Measurements from ENCODE around the gene MYO1D. TPM values are rescaled to one million over a fixed set of nuclear protein-coding genes. Genes with fewer than 3 reads are reported as not detected.

Gene MYO1D
- total RNA-seq, 1 experiment from 2014 or later: 1.3 TPM

- BruUV-seq (replicated peaks): no TSS peak
- POLR2A ChIA-PET: no interaction called here
- CTCF ChIA-PET: interaction anchor here (0.6 to 0.9 kb wide), 3 partner anchors 11 to 466 kb away, joined by 3 to 4 read pairs (median 3); partner anchors contain the start of gene PSMD11
- Histone ChIP-seq H3K27me3 (ENCODE audit: control insufficient read depth, insufficient read depth, low read length) (peaks cover 12% of the 10 kb centered on the region; the same call in 1 of the 2 replicates), H3K4me1 (ENCODE audit: control insufficient read depth, insufficient read depth, low read length) (no peaks in the 10 kb centered on the region), H3K4me3 (ENCODE audit: low read depth in 2 of 2, low read length in 2 of 2) (no peak overlapping the region), H3K36me3 (ENCODE audit: control insufficient read depth, insufficient read depth, low read length) (no peaks in the 10 kb centered on the region), H3K27ac (ENCODE audit: low read length) (no peak overlapping the region), H3K9me3 (ENCODE audit: control insufficient read depth, insufficient read depth, low read depth, low read length) (no peaks in the 10 kb centered on the region)
- ATAC-seq (peak; percentile 90), DNase-seq (ENCODE audit: low read depth, low spot score) (peak; percentile 41)
- no peak for TF ChIP-seq REST (IDR thresholded peaks at IDR 0.05; ENCODE audit: insufficient read depth in 1 of 2, low read depth in 2 of 2, low read length in 1 of 2)
- TF ChIP-seq POLR2AphosphoS5 (IDR thresholded peaks at IDR 0.05; ENCODE audit: low read depth, low read length): no peak
- TF ChIP-seq SIN3A (IDR thresholded peaks at IDR 0.05; ENCODE audit: borderline replicate concordance, insufficient read depth, low read depth, low read length): no peak
- peak; percentile 74 for TF ChIP-seq CTCF (IDR thresholded peaks at IDR 0.05)
- no peak for TF ChIP-seq TCF7L2 (IDR thresholded peaks at IDR 0.05; ENCODE audit: low read depth, low read length)
- in situ Hi-C loops (cut with HindIII; ENCODE audit: low pct_unique_long_range_greater_than_20kb, low sequenced_read_pairs) (no loop called here), intact Hi-C loops (cut with micrococcal nuclease; ENCODE audit: unreplicated experiment) (loop anchor here (2.0 kb wide), 1 partner anchor 127 kb away; no protein-coding TSS in a partner anchor)
These were observed 33.0 kb upstream of the MYO1D start for GRCh38 chr17:32909787-32910369.

- Histone ChIP-seq H3K9me3 (ENCODE audit: control insufficient read depth, insufficient read depth, low read depth, low read length) (no peaks in the 10 kb centered on the region), H3K27me3 (ENCODE audit: control insufficient read depth, insufficient read depth, low read length) (peaks cover 14% of the 10 kb centered on the region; the same call in 1 of the 2 replicates), H3K36me3 (ENCODE audit: control insufficient read depth, insufficient read depth, low read length) (no peaks in the 10 kb centered on the region), H3K4me1 (ENCODE audit: control insufficient read depth, insufficient read depth, low read length) (no peaks in the 10 kb centered on the region), H3K4me3 (ENCODE audit: low read depth in 2 of 2, low read length in 2 of 2) (no peak overlapping the region), H3K27ac (ENCODE audit: low read length) (no peak overlapping the region)
- ATAC-seq (no peak), DNase-seq (ENCODE audit: low read depth, low spot score) (no peak)
- CTCF ChIA-PET: no interaction called here
- no TSS peak for BruUV-seq (replicated peaks)
- in situ Hi-C loops (cut with HindIII; ENCODE audit: low pct_unique_long_range_greater_than_20kb, low sequenced_read_pairs) (no loop called here), intact Hi-C loops (cut with micrococcal nuclease; ENCODE audit: unreplicated experiment) (no loop called here)
- TF ChIP-seq TCF7L2 (IDR thresholded peaks at IDR 0.05; ENCODE audit: low read depth, low read length) (no peak), POLR2AphosphoS5 (IDR thresholded peaks at IDR 0.05; ENCODE audit: low read depth, low read length) (no peak), REST (IDR thresholded peaks at IDR 0.05; ENCODE audit: insufficient read depth in 1 of 2, low read depth in 2 of 2, low read length in 1 of 2) (no peak), CTCF (IDR thresholded peaks at IDR 0.05) (no peak), SIN3A (IDR thresholded peaks at IDR 0.05; ENCODE audit: borderline replicate concordance, insufficient read depth, low read depth, low read length) (no peak)
- POLR2A ChIA-PET: no interaction called here
These were observed 30.7 kb upstream of the MYO1D start for GRCh38 chr17:32907583-32907982.

All from Panc1 (cell line).